IMR-90 (cell line): ENCODE measurements around the gene ATF5. TPM values are rescaled to one million over a fixed set of nuclear protein-coding genes. Genes with fewer than 3 reads are reported as not detected.

Experiments used
- ATAC-seq: fragments of 200-7000 bp; cut with Tn5 transposase; 2 replicates; pipeline ENCODE4 v1.9.1; 2020; ENCODE audit warnings: low read depth, mild to moderate bottlenecking, moderate library complexity
- BruUV-seq: library from RNA; stranded (reverse); fragments of 400-500 nt; replicated peaks from 2 replicates; lab custom pipeline; 2021; lab: Mats Ljungman, UMichigan
- CTCF ChIA-PET: fragments of 300-600 bp; formaldehyde crosslinking; extraction: SDS; loops from one replicate; lab custom pipeline; 2021; ENCODE audit warnings: antibody characterized with exemption; lab: Yijun Ruan, JAX
- POLR2A ChIA-PET: fragments of 300-600 bp; sonication (Branson Sonifier 250); formaldehyde crosslinking; loops from one replicate; lab custom pipeline; 2022; ENCODE audit warnings: antibody characterized with exemption; ENCODE audit not compliant: unreplicated experiment; lab: Charles Lee
- DNase-seq: peaks from one replicate; pipeline ENCODE4 v3.0.0; 2013
- H2AFZ ChIP-seq: replicated peaks from 2 replicates; pipeline ENCODE3; 2013; ENCODE audit warnings: low read length, mild to moderate bottlenecking; ENCODE audit not compliant: poor library complexity
- H2AK5ac ChIP-seq: 2 replicates; pipeline ENCODE4 v1.6.1; 2013; ENCODE audit warnings: low read depth, low read length, inconsistent platforms
- H2AK9ac ChIP-seq: replicated peaks from 2 replicates; pipeline ENCODE3; 2013; ENCODE audit warnings: mild to moderate bottlenecking, low read depth, low read length, moderate library complexity; ENCODE audit not compliant: poor library complexity
- H2BK120ac ChIP-seq: 2 replicates; pipeline ENCODE4 v1.6.1; 2013; ENCODE audit warnings: low read depth, low read length, inconsistent platforms
- H2BK15ac ChIP-seq: 3 replicates; pipeline ENCODE4 v1.6.1; 2013; ENCODE audit warnings: low read depth, low read length, inconsistent platforms
- H2BK20ac ChIP-seq: 2 replicates; pipeline ENCODE4 v1.6.1; 2013; ENCODE audit warnings: low read depth, mild to moderate bottlenecking, inconsistent platforms, low read length, moderate library complexity
- H2BK5ac ChIP-seq: 2 replicates; pipeline ENCODE4 v1.6.1; 2013; ENCODE audit warnings: mild to moderate bottlenecking, low read depth, low read length, inconsistent platforms; ENCODE audit not compliant: poor library complexity, severe bottlenecking
- H3K14ac ChIP-seq: replicated peaks from 2 replicates; pipeline ENCODE4 v1.6.1; 2013; ENCODE audit warnings: low read depth, low read length, inconsistent platforms
- H3K18ac ChIP-seq: 2 replicates; pipeline ENCODE4 v1.6.1; 2013; ENCODE audit warnings: low read depth, low read length, control low read depth
- H3K23ac ChIP-seq: 2 replicates; pipeline ENCODE4 v1.6.1; 2013; ENCODE audit warnings: low read depth, low read length, inconsistent platforms
- H3K27ac ChIP-seq: 2 replicates; pipeline ENCODE4 v1.5.1; 2013; ENCODE audit warnings: mild to moderate bottlenecking, control low read depth, low read length; ENCODE audit not compliant: insufficient read depth
- H3K27me3 ChIP-seq: 2 replicates; pipeline ENCODE4 v1.6.1; 2013; ENCODE audit warnings: low read length; ENCODE audit not compliant: control insufficient read depth, insufficient read depth
- H3K36me3 ChIP-seq: 2 replicates; pipeline ENCODE4 v1.6.1; 2013; ENCODE audit warnings: low read length, mixed read lengths; ENCODE audit not compliant: control insufficient read depth, insufficient read depth
- H3K4ac ChIP-seq: 2 replicates; pipeline ENCODE4 v1.6.1; 2013; ENCODE audit warnings: low read depth, low read length, inconsistent platforms
- H3K4me1 ChIP-seq: 2 replicates; pipeline ENCODE4 v1.6.1; 2013; ENCODE audit warnings: low read length, mixed read lengths; ENCODE audit not compliant: control insufficient read depth, insufficient read depth
- H3K4me2 ChIP-seq: 2 replicates; pipeline ENCODE4 v1.6.1; 2013; ENCODE audit warnings: low read depth, mild to moderate bottlenecking, control low read depth, low read length, moderate library complexity
- H3K4me3 ChIP-seq: 2 replicates; pipeline ENCODE4 v1.5.1; 2013; ENCODE audit warnings: low read depth, mild to moderate bottlenecking, control low read depth, low read length, moderate library complexity; ENCODE audit not compliant: insufficient read depth
- H3K56ac ChIP-seq: 2 replicates; pipeline ENCODE4 v1.6.1; 2013; ENCODE audit warnings: low read length, inconsistent platforms; ENCODE audit not compliant: insufficient read depth; ENCODE audit errors: extremely low read depth
- H3K79me1 ChIP-seq, 2 experiments: 2 replicates each; pipeline ENCODE4 v1.6.1; 2013; ENCODE audit warnings: low read length in 2 of 2, inconsistent platforms in 1 of 2, low read depth in 1 of 2
- H3K9ac ChIP-seq: 2 replicates; pipeline ENCODE4 v1.6.1; 2013; ENCODE audit warnings: low read depth, low read length, control low read depth
- H3K9me1 ChIP-seq: 2 replicates; pipeline ENCODE4 v1.6.1; 2013; ENCODE audit warnings: low read length, inconsistent platforms; ENCODE audit not compliant: insufficient read depth
- H3K9me3 ChIP-seq: 2 replicates; pipeline ENCODE4 v1.6.1; 2013; ENCODE audit warnings: low read length; ENCODE audit not compliant: control insufficient read depth, insufficient read depth
- H4K20me1 ChIP-seq: 2 replicates; pipeline ENCODE4 v1.6.1; 2013; ENCODE audit warnings: low read length, inconsistent platforms; ENCODE audit not compliant: insufficient read depth
- H4K5ac ChIP-seq: 2 replicates; pipeline ENCODE4 v1.6.1; 2013; ENCODE audit warnings: mild to moderate bottlenecking, low read depth, low read length, control low read depth
- H4K8ac ChIP-seq, 2 experiments: 2 replicates each; pipeline ENCODE4 v1.6.1; 2013; ENCODE audit warnings: low read depth in 2 of 2, low read length in 2 of 2, control low read depth in 1 of 2, inconsistent platforms in 1 of 2
- H4K91ac ChIP-seq: 2 replicates; pipeline ENCODE4 v1.6.1; 2013; ENCODE audit warnings: low read depth, low read length, inconsistent platforms; ENCODE audit not compliant: insufficient read depth
- BHLHE40 ChIP-seq: fragments of 150-350 bp; IDR thresholded peaks from 2 replicates; pipeline ENCODE4 v1.6.1; 2016; ENCODE audit warnings: mild to moderate bottlenecking, low read depth, low read length
- CEBPB ChIP-seq: IDR thresholded peaks from 2 replicates; pipeline ENCODE4 v1.6.1; 2012; ENCODE audit warnings: low read depth, low read length, improper control_type of control experiment
- CHD1 ChIP-seq: IDR thresholded peaks from 2 replicates; pipeline ENCODE4 v1.6.1; 2012; ENCODE audit warnings: low read depth, low read length, improper control_type of control experiment
- CTCF ChIP-seq: conservative IDR thresholded peaks from 2 replicates; pipeline ENCODE4 v1.5.1; 2012; ENCODE audit warnings: mild to moderate bottlenecking, low read depth, low read length, improper control_type of control experiment
- ELK1 ChIP-seq: fragments of 150-350 bp; IDR thresholded peaks from 2 replicates; pipeline ENCODE4 v1.6.1; 2016; ENCODE audit warnings: low read depth, mild to moderate bottlenecking, low read length, moderate library complexity, borderline replicate concordance
- FOS ChIP-seq: fragments of 150-350 bp; IDR thresholded peaks from 2 replicates; pipeline ENCODE4 v1.6.1; 2016; ENCODE audit warnings: low read depth, low read length
- MAFK ChIP-seq: IDR thresholded peaks from 2 replicates; pipeline ENCODE4 v1.6.1; 2012; ENCODE audit warnings: low read depth, low read length, improper control_type of control experiment
- MAZ ChIP-seq: IDR thresholded peaks from 2 replicates; pipeline ENCODE4 v1.6.1; 2012; ENCODE audit warnings: low read depth, mild to moderate bottlenecking, low read length, improper control_type of control experiment, moderate library complexity, borderline replicate concordance
- MXI1 ChIP-seq: IDR thresholded peaks from 2 replicates; pipeline ENCODE4 v1.6.1; 2012; ENCODE audit warnings: low read depth, mild to moderate bottlenecking, low read length, moderate library complexity, borderline replicate concordance
- NFE2L2 ChIP-seq: fragments of 150-350 bp; IDR thresholded peaks from 2 replicates; pipeline ENCODE4 v1.6.1; 2016; ENCODE audit warnings: low read depth, mild to moderate bottlenecking, low read length
- POLR2A ChIP-seq: IDR thresholded peaks from 2 replicates; pipeline ENCODE4 v1.6.1; 2012; ENCODE audit warnings: mild to moderate bottlenecking, low read depth, low read length
- RAD21 ChIP-seq: IDR thresholded peaks from 2 replicates; pipeline ENCODE4 v1.6.1; 2012; ENCODE audit warnings: low read length, improper control_type of control experiment
- RCOR1 ChIP-seq: IDR thresholded peaks from 2 replicates; pipeline ENCODE4 v1.6.1; 2012; ENCODE audit warnings: mild to moderate bottlenecking, low read length, improper control_type of control experiment; ENCODE audit not compliant: insufficient replicate concordance
- RFX5 ChIP-seq: IDR thresholded peaks from 2 replicates; pipeline ENCODE4 v1.8.0; 2012; ENCODE audit warnings: low read depth, mild to moderate bottlenecking, low read length, moderate library complexity
- SMC3 ChIP-seq: fragments of 150-350 bp; IDR thresholded peaks from 2 replicates; pipeline ENCODE4 v1.6.1; 2016; ENCODE audit warnings: low read depth, mild to moderate bottlenecking, antibody characterized with exemption, low read length, moderate library complexity
- WGBS, 2 experiments: methylation state at CpG; one replicate each; pipeline versions ENCODE4 v1.1.5 to v1.1.7; 2013; ENCODE audit warnings: missing lambda C conversion rate in 2 of 2; ENCODE audit not compliant: insufficient read length in 1 of 2; ENCODE audit errors: extremely low coverage in 2 of 2; 5-methylcytosine and 5-hydroxymethylcytosine counted together
- dilution Hi-C: fragments of 300-500 bp; cut with HindIII; formaldehyde crosslinking; loops from one replicate; pipeline ENCODE4 v1.14.3; 2018; ENCODE audit warnings: low sequenced_read_pairs; ENCODE audit not compliant: unreplicated experiment
- in situ Hi-C: fragments of 300-500 bp; cut with MboI; formaldehyde crosslinking; loops from 3 replicates; pipeline ENCODE4 v1.14.3; 2019; ENCODE audit warnings: low sequenced_read_pairs, inconsistent platforms, mixed read lengths
- intact Hi-C: fragments of 100-400 bp; cut with micrococcal nuclease; formaldehyde crosslinking; loops from 2 replicates; pipeline ENCODE4 v1.10.0; 2022
- polyA plus RNA-seq, 3 experiments: library from polyadenylated mRNA; depleted of rRNA; stranded (reverse); fragments of >200 nt; gene quantifications; 2 replicates each; pipeline ENCODE4 v1.2.3, GENCODE V29; 2012; ENCODE audit warnings: low replicate concordance in 1 of 3
- total RNA-seq: library from RNA; depleted of rRNA; stranded (reverse); fragments of >200 nt; gene quantifications from 2 replicates; pipeline ENCODE4 v1.2.3, GENCODE V29; 2012

Gene ATF5
- total and polyA plus RNA-seq, 2 of the 4 experiments (the other 2 are of a cell fraction) = 2.7 to 15.7 TPM

GRCh38 chr19:49884109-49884508 lies 44.9 kb upstream of the ATF5 start:
- Histone ChIP-seq H3K23ac (no peak overlapping the region), H4K5ac (no peak overlapping the region), H2BK120ac (no peak overlapping the region), H3K36me3 (peaks cover 62% of the 10 kb centered on the region), H2BK5ac (no peak overlapping the region), H4K8ac (no peak overlapping the region), H3K27ac (no peak overlapping the region), H2BK20ac (no peak overlapping the region), H4K91ac (no peak overlapping the region), H3K56ac (no peak overlapping the region), H2AK9ac (peak overlapping the region; percentile 7), H3K9me3 (peaks cover 6% of the 10 kb centered on the region; the same call in 1 of the 2 replicates), H3K9me1 (peaks cover 6% of the 10 kb centered on the region; the same call in 1 of the 2 replicates), H2BK15ac (no peak overlapping the region), H3K79me1 (peaks cover 2 to 17% of the 10 kb centered on the region in 2 experiments; a peak in 2 of 4 replicates), H3K9ac (no peak overlapping the region), H3K4me1 (no peaks in the 10 kb centered on the region), H4K20me1 (no peaks in the 10 kb centered on the region), H3K4me2 (no peak overlapping the region), H3K14ac (no peak overlapping the region), H3K18ac (no peak overlapping the region), H3K4ac (no peak overlapping the region), H3K27me3 (no peaks in the 10 kb centered on the region), H2AK5ac (no peak overlapping the region), H3K4me3 (no peak overlapping the region), H2AFZ (no peak overlapping the region)
- intact Hi-C loops = no loop called here
- ChIA-PET POLR2A (no interaction called here), CTCF (no interaction called here)
- DNase-seq = no peak
- dilution Hi-C loops = no loop called here
- TF ChIP-seq FOS (no peak), SMC3 (no peak), RAD21 (no peak), BHLHE40 (no peak), ELK1 (no peak), NFE2L2 (no peak), CTCF (no peak), MAFK (no peak), MAZ (no peak), RFX5 (no peak), POLR2A (no peak), MXI1 (no peak), RCOR1 (no peak), CEBPB (no peak), CHD1 (no peak)
- 100% methylated on average over 4 of the region's 18 CpGs; no CpG with 5 or more reads in 1 of the 2 experiments for WGBS, 2 experiments
- no peak for ATAC-seq
- BruUV-seq = no TSS peak
- in situ Hi-C loops = no loop called here
